GM23248 (cell line): ENCODE measurements around the gene GPR137B. TPM values are rescaled to one million over a fixed set of nuclear protein-coding genes. Genes with fewer than 3 reads are reported as not detected.

ENCODE experiments used
- DNase-seq: peaks from one replicate; pipeline ENCODE4 v3.0.0-alpha.2; 2015
- H2AFZ ChIP-seq: fragments of 200-600 bp; sonication (generic); 2 replicates; pipeline ENCODE4 v1.6.1; 2016; ENCODE audit warnings: antibody characterized with exemption
- H3F3A ChIP-seq: fragments of 200-600 bp; sonication (generic); 2 replicates; pipeline ENCODE4 v1.6.1; 2016; ENCODE audit warnings: mild to moderate bottlenecking, antibody characterized with exemption, mixed run types; ENCODE audit not compliant: insufficient read depth
- H3K27ac ChIP-seq: fragments of 200-600 bp; sonication (generic); 2 replicates; pipeline ENCODE4 v1.5.1; 2016; ENCODE audit warnings: mild to moderate bottlenecking
- H3K27me3 ChIP-seq: fragments of 200-600 bp; sonication (generic); replicated peaks from 2 replicates; pipeline ENCODE4 v1.6.1; 2016; ENCODE audit warnings: mild to moderate bottlenecking; ENCODE audit not compliant: insufficient read depth
- H3K36me3 ChIP-seq: fragments of 200-600 bp; sonication (generic); 2 replicates; pipeline ENCODE4 v1.6.1; 2016; ENCODE audit warnings: low read depth, mild to moderate bottlenecking
- H3K4me1 ChIP-seq: fragments of 200-600 bp; sonication (generic); 2 replicates; pipeline ENCODE4 v1.6.1; 2016; ENCODE audit warnings: mild to moderate bottlenecking; ENCODE audit not compliant: insufficient read depth
- H3K4me2 ChIP-seq: fragments of 200-600 bp; sonication (generic); one replicate; pipeline ENCODE4 v1.6.1; 2016; ENCODE audit warnings: mild to moderate bottlenecking; ENCODE audit not compliant: unreplicated experiment
- H3K4me3 ChIP-seq: fragments of 200-600 bp; sonication (generic); 2 replicates; pipeline ENCODE4 v1.5.1; 2016; ENCODE audit warnings: mild to moderate bottlenecking
- H3K79me2 ChIP-seq: fragments of 200-600 bp; sonication (generic); 2 replicates; pipeline ENCODE4 v1.6.1; 2016; ENCODE audit warnings: mild to moderate bottlenecking; ENCODE audit not compliant: insufficient read depth
- H3K9ac ChIP-seq: fragments of 200-600 bp; sonication (generic); 2 replicates; pipeline ENCODE4 v1.6.1; 2016; ENCODE audit warnings: mild to moderate bottlenecking
- H3K9me2 ChIP-seq: fragments of 200-600 bp; sonication (generic); 2 replicates; pipeline ENCODE4 v1.6.1; 2016; ENCODE audit warnings: mixed run types, mild to moderate bottlenecking, moderate library complexity; ENCODE audit not compliant: insufficient read depth
- H3K9me3 ChIP-seq: fragments of 200-600 bp; sonication (generic); one replicate; pipeline ENCODE4 v1.6.1; 2017; ENCODE audit warnings: low read depth
- H4K20me1 ChIP-seq: fragments of 200-600 bp; sonication (generic); 2 replicates; pipeline ENCODE4 v1.6.0; 2016; ENCODE audit not compliant: insufficient read depth
- EZH2 ChIP-seq: fragments of 200-600 bp; sonication (generic); IDR thresholded peaks from 2 replicates; pipeline ENCODE4 v1.6.1; 2018; ENCODE audit warnings: antibody characterized with exemption, mild to moderate bottlenecking; ENCODE audit not compliant: insufficient read depth, poor library complexity, severe bottlenecking
- EZH2phosphoT487 ChIP-seq: fragments of 200-600 bp; sonication (generic); IDR thresholded peaks from 2 replicates; pipeline ENCODE4 v1.6.1; 2018; ENCODE audit warnings: antibody characterized with exemption, moderate library complexity, mild to moderate bottlenecking, low read depth; ENCODE audit not compliant: insufficient read depth
- WGBS, 2 experiments: methylation state at CpG; one replicate each; pipeline ENCODE4 v1.1.6; 2015 to 2017; ENCODE audit warnings: low lambda C conversion rate in 2 of 2, low coverage in 1 of 2; ENCODE audit errors: missing lambda C conversion rate in 2 of 2; 5-methylcytosine and 5-hydroxymethylcytosine counted together
- in situ Hi-C: fragments of 300-500 bp; cut with MboI; formaldehyde crosslinking; loops from 2 replicates; pipeline ENCODE4 v1.15.0; 2020
- polyA plus RNA-seq: library from polyadenylated mRNA; unstranded; fragments of >200 nt; fragmentation: Nextera tagmentation; extraction: Ambion mirVana; gene quantifications from 2 replicates; pipeline ENCODE4 v1.2.1, GENCODE V29; 2016
- total RNA-seq: library from RNA; depleted of rRNA; stranded (reverse); fragments of >200 nt; shearing (Covaris generic); gene quantifications from 2 replicates; pipeline ENCODE4 v1.2.3, GENCODE V29; 2014

Gene GPR137B
- total and polyA plus RNA-seq, 2 experiments from 2014 or later: 26.0 to 30.6 TPM

DNA sequence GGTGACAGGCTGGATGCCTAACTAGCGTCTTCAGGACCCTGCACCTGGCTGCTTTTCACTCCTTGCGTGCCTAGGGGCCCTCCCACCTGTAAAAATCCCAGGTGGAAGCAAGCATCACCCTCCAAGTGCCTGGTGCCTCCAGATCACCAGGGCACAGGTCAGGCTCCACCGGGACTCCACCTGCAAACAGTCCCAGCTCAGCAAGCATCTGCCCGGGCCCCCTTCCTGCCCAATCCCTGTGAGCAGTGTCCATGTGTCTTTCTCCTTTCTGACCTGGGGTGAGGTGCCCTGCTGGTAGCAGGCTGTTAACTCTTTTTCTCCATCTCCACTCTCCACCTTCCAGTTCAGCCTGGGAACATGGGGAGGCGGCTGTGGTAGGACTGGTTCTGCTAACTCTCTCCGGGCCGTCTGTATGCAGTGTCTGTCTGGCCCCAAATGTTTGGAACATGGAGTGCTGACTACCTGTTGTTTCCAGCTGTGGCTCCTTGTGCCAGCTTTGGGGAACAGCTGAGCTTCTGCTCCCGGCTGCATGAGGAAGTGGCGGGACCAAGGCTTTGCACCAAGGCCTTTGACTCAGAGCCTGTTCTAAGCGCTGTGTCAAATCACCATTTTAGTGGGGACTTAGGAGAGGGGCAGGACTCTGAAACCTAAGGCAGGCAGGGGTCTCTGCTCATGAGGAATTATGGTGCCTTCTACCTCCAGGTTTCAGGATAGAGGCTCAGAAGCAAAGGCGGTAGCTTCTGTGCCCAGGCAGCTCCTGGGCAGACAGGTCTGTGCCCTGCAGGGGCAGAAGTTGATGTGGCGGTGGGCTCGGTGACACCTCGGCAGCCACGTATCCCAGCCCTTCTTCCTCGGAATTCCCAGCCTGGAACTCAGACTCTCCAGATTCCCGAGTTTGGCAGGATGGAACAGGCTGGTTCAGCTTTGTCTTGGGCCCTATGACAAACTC lies 5.5 kb downstream of the GPR137B start:
- H3K4me1 ChIP-seq: peaks cover 10% of the 10 kb centered on the region; the same call in 1 of the 2 replicates
- H4K20me1 ChIP-seq: no peaks in the 10 kb centered on the region; the same call in 1 of the 2 replicates
- H3K9me3 ChIP-seq: no peaks in the 10 kb centered on the region
- H3K36me3 ChIP-seq: no peaks in the 10 kb centered on the region
- no peaks in the 10 kb centered on the region for H3K27me3 ChIP-seq
- no peak for DNase-seq
- no peak overlapping the region for H3K4me2 ChIP-seq
- H3K9ac ChIP-seq: no peak overlapping the region
- H3K9me2 ChIP-seq: no peaks in the 10 kb centered on the region
- in situ Hi-C loops: no loop called here
- TF ChIP-seq EZH2: no peak
- H2AFZ ChIP-seq: no peak overlapping the region
- peaks cover 6% of the 10 kb centered on the region for H3F3A ChIP-seq
- WGBS, 2 experiments: 86 to 88% methylated on average over 17 of the region's 17 CpGs
- H3K4me3 ChIP-seq: no peak overlapping the region
- peaks cover 77% of the 10 kb centered on the region for H3K79me2 ChIP-seq
- H3K27ac ChIP-seq: no peak overlapping the region

DNA sequence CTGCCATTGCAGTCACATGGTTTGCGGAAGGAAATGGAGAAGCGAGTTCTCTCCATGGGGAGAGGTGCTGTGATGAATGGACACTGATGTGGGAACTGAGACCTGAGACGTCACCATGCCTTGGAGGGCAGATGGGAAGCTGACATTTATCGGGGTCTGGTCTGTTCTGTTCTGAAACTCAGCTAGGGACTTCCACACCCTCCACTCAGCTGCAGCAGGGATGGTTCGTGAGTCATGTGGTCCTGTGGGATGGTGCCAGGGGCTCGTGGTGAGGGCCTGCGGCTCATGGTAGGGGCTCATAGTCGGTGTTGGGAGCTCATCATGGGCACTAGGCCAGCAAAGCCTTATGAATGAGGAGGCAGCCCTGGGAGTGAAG lies 6.1 kb downstream of the GPR137B start:
- WGBS, 2 experiments: 65 to 71% methylated on average over 8 of the region's 8 CpGs

DNA sequence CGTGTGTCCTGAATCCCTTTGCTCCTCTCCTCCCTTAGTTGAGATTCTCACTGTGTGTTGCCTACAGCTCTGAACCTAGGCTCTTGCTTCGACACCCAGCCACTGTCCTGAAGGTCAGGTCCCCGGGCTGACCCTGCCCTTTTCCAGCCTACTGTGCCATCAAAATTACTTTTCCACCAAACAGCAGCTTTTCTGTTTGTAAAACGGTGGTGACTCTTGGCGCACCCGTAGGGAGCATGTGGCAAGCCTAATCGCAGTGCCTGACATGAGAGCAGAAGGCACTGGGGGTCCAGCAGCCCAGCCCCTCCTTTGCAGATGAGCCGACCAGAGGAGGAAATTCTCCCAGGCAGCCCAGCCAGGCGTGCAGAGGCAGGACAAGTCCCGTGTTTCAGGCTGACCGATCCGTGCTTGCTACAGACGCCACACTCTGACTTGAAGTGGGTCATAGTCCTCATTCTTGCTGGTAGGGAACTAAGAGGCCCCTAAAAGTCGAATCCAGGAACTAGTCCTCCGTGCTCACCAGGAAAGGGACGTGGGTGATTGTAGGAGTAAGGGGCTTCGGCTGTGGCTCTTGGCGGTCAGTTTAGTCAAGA lies 6.8 kb downstream of the GPR137B start:
- Histone ChIP-seq H3K9ac (no peak overlapping the region), H3K27me3 (no peaks in the 10 kb centered on the region), H3K9me2 (no peaks in the 10 kb centered on the region), H3K9me3 (no peaks in the 10 kb centered on the region), H3K27ac (no peak overlapping the region), H3K4me1 (peaks cover 4% of the 10 kb centered on the region; the same call in 1 of the 2 replicates), H2AFZ (no peak overlapping the region), H3K36me3 (no peaks in the 10 kb centered on the region), H3K4me2 (no peak overlapping the region), H3K4me3 (no peak overlapping the region), H4K20me1 (no peaks in the 10 kb centered on the region; the same call in 1 of the 2 replicates), H3F3A (no peaks in the 10 kb centered on the region), H3K79me2 (peaks cover 83% of the 10 kb centered on the region)
- in situ Hi-C loops: no loop called here
- WGBS, 2 experiments: 81 to 82% methylated on average over 18 of the region's 18 CpGs
- TF ChIP-seq EZH2phosphoT487 (no peak), EZH2 (no peak)
- no peak for DNase-seq

More for the DNA sequence above, 6.1 kb downstream of the GPR137B start:
- TF ChIP-seq EZH2phosphoT487 (no peak), EZH2 (no peak)
- Histone ChIP-seq H3K9me2 (no peaks in the 10 kb centered on the region), H3K27ac (no peak overlapping the region), H3K9me3 (no peaks in the 10 kb centered on the region), H3F3A (peaks cover 6% of the 10 kb centered on the region), H4K20me1 (no peaks in the 10 kb centered on the region; the same call in 1 of the 2 replicates), H3K27me3 (no peaks in the 10 kb centered on the region), H3K9ac (no peak overlapping the region), H2AFZ (no peak overlapping the region), H3K36me3 (no peaks in the 10 kb centered on the region), H3K4me3 (no peak overlapping the region), H3K4me1 (peaks cover 10% of the 10 kb centered on the region; the same call in 1 of the 2 replicates), H3K79me2 (peaks cover 82% of the 10 kb centered on the region), H3K4me2 (no peak overlapping the region)
- in situ Hi-C loops: no loop called here
- DNase-seq: no peak

DNA sequence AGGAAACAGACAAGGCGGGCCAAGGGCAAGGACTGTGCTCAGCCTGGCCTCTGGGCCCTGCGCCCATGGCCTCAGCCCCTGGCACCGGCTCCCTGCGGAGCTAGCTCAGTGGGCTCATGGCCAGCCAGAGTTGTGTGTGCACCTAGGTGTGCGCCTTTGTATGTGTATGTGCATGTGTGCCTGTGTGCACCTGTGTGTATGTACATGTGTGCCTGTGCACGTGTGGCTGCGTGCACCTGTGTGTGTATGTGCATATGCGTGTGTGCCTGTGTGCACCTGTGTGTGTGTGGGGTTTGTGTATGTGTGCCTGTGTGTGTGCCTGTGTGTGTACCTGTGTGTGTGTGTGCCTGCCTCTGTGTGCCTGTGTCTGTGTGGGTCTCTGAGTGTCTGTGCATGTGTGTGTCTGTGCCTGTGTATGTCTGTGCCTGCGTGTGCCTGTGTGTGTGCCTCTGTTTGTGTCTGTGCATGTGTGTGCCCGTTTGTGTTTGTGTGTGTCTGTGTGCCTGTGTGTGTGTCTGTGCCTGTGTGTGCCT lies 7.4 kb downstream of the GPR137B start:
- no peak overlapping the region for H3K9ac ChIP-seq
- in situ Hi-C loops: no loop called here
- DNase-seq: no peak
- H3F3A ChIP-seq: no peaks in the 10 kb centered on the region
- no peaks in the 10 kb centered on the region for H3K9me3 ChIP-seq
- H3K36me3 ChIP-seq: no peaks in the 10 kb centered on the region
- H3K27me3 ChIP-seq: no peaks in the 10 kb centered on the region
- no peaks in the 10 kb centered on the region; the same call in 1 of the 2 replicates for H4K20me1 ChIP-seq
- peaks cover 83% of the 10 kb centered on the region for H3K79me2 ChIP-seq
- H2AFZ ChIP-seq: no peak overlapping the region
- H3K9me2 ChIP-seq: no peaks in the 10 kb centered on the region
- no peak for TF ChIP-seq EZH2phosphoT487
- WGBS, 2 experiments: 95 to 98% methylated on average over 10 of the region's 10 CpGs
- no peak overlapping the region for H3K4me3 ChIP-seq
- H3K4me2 ChIP-seq: no peak overlapping the region
- H3K4me1 ChIP-seq: no peaks in the 10 kb centered on the region
- H3K27ac ChIP-seq: no peak overlapping the region
